GM19193 (cell line): Measurements from ENCODE around the gene OGFOD2.

Experiments used
- POLR2A ChIP-seq: IDR thresholded peaks from 4 replicates; pipeline ENCODE4 v1.6.1; 2011; ENCODE audit not compliant: insufficient read depth, insufficient read length; ENCODE audit errors: extremely low read depth

OGFOD2 gene

GRCh38 chr12:122974892-122975789 is at the start of gene OGFOD2:
Gene OGFOD2, plus strand, starts transcription at chr12:122975244. Its CDS starts 8 bp downstream, at chr12:122975252.
- TF ChIP-seq POLR2A, result peak; percentile 67

- no peak for TF ChIP-seq POLR2A
Observed at GRCh38 chr12:122927756-122928403, 47.2 kb upstream of the OGFOD2 start.

- no peak for TF ChIP-seq POLR2A
Observed at GRCh38 chr12:122928404-122929147, 46.5 kb upstream of the OGFOD2 start.

GRCh38 chr12:122929148-122929538 is 45.9 kb upstream of the OGFOD2 start:
- no peak for TF ChIP-seq POLR2A

GRCh38 chr12:122929812-122930211 is 45.2 kb upstream of the OGFOD2 start:
- no peak for TF ChIP-seq POLR2A

GRCh38 chr12:122932207-122932606 is 42.8 kb upstream of the OGFOD2 start:
- TF ChIP-seq POLR2A, result no peak

GRCh38 chr12:122934722-122935121 is 40.3 kb upstream of the OGFOD2 start:
- no peak for TF ChIP-seq POLR2A

GRCh38 chr12:122935318-122935717 is 39.7 kb upstream of the OGFOD2 start:
- no peak for TF ChIP-seq POLR2A

- TF ChIP-seq POLR2A, result no peak
Observed at GRCh38 chr12:122937622-122938091, 37.4 kb upstream of the OGFOD2 start.

GRCh38 chr12:122939125-122939524 is 35.9 kb upstream of the OGFOD2 start:
- no peak for TF ChIP-seq POLR2A

- TF ChIP-seq POLR2A, result no peak
Observed at GRCh38 chr12:122942637-122943036, 32.4 kb upstream of the OGFOD2 start.

GRCh38 chr12:122943196-122943595 is 31.8 kb upstream of the OGFOD2 start:
- TF ChIP-seq POLR2A, result no peak

- TF ChIP-seq POLR2A, result no peak
Observed at GRCh38 chr12:122944605-122945592, 30.1 kb upstream of the OGFOD2 start.
